G401.6 (cell line): ENCODE data around the gene ROR2.
"Not testable (repeated sequence)": the region's sequence is repeated elsewhere in the genome, so short reads cannot be mapped to it uniquely, and the experiment has no call there.

Experiments used
- FAIRE-seq: peaks from 2 replicates; lab custom pipeline; 2012; peaks lifted over from hg19 to GRCh38; lab: Jason Lieb, UNC

The ROR2 gene

DNA sequence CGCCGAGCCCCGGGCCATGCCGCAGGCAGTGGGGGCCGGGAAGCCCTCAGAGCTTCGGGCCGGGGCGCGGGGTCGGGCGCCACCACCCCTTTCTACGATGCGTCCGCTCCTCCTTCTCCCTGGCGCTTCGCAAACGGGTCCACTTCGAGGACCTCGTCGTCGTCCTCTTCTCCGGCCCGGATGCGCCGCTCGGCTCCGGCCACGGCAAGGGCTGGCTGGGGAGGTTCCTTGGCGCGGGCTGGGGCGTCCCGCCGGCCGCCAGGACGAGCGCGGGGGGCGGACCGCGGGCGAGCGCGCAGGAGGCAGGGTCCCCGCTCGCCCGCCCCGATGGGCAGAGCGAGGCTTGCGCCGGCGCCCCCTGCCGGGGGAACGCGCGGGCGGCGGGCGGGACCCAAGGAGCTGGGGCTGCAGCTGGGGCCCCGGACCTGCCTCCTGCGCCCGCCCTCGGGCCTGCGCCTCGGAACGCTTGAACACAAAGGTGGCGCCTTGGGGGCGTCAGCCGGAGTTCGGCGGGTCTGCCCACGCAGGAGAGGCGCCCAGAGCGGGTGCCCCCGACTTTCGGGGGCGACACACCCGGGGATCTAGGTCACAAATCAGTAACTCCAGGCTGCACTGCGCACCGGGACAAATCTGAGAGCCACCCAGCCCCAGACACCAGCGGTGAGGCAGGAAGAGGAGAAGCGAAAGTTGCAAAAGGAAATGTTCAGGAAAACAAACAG is at the start of gene ROR2:
TSS of gene ROR2 (minus strand) at position 283 of the 719 bp plus-strand sequence.
- FAIRE-seq: no peak

- FAIRE-seq: no peak
Measured at GRCh38 chr9:91995000-91995655, 45.1 kb upstream of the ROR2 start.

- FAIRE-seq: no peak
Measured at GRCh38 chr9:91994422-91994821, 44.4 kb upstream of the ROR2 start.

DNA sequence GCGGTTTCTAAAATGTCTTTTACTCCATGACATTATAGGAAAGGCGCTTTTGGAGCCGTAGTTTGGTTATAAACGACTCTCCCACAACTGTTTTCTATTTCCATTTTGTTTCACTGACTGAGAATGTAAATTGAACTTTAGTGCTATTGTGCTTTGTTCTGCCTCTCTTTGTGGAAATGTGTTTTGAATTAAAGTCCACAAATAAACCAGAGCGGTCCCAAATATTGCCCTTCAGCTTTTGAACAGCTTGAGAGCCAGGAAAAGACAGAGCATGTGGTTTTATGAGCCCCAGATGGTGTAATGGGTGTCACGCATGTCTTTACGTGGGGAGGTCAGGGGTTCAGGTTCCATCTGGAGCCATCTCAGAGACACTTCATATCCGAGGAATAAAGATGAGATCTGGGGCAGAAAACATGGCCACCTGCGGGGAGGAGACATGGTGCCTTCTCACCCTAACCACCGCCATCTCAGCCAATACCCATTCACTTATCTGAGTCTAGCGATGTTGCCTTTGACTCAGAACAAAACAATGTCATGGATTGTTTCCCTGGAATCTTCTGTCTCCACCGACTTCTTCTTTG is 42.5 kb upstream of the ROR2 start:
- no peak for FAIRE-seq

DNA sequence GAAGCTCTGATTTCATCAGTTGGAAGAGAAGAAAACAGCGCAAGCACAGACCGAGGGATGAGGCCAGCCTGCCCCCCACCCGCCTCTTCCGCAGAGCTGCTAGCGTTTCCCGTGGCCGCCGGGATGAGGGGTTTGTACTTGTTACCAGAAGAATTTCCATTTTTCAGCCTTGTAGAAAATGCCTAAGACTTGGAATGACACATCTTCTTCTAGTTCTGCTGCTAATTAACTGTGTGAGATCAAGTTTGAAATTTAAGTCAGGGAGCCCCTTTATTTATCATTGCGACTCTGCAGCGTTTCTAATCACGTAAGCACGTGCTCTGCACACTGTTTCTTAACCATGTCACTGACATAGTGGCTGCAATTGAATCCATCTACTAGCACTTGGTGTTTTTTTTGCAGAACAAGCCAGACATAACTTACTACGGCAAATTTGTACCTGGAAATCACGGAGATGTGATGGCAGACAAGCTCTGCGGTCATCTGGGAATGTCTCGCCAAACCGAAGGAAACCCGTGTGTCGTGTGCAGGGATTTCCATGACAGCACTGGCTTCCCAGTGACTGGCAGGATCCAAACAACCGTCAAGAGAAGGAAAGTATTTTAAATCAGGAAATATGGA is 41.8 kb upstream of the ROR2 start:
- no peak for FAIRE-seq

DNA sequence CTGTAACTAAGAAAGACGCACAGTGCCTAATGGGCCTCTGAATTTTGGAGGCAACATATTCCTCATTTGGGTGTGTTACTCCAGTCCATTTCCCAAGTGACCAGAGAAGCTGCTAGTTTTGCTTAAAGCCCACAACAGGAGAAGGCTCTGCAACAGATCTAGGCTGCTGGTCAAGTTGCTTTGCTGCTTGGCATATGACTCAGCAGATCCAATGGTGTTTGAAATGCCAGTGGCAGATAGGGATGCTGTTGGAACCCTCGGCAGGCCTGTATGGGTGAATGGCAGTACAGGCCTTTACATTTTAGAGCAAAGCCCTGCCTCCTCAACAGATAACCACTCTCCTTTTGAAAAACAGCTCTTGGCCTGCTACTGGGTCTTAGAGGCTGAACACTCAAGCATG is 36.2 kb upstream of the ROR2 start:
- no peak for FAIRE-seq

- no peak for FAIRE-seq
Measured at GRCh38 chr9:91985692-91986091, 35.7 kb upstream of the ROR2 start.

- no peak for FAIRE-seq
Measured at GRCh38 chr9:91978740-91979414, 28.8 kb upstream of the ROR2 start.

DNA sequence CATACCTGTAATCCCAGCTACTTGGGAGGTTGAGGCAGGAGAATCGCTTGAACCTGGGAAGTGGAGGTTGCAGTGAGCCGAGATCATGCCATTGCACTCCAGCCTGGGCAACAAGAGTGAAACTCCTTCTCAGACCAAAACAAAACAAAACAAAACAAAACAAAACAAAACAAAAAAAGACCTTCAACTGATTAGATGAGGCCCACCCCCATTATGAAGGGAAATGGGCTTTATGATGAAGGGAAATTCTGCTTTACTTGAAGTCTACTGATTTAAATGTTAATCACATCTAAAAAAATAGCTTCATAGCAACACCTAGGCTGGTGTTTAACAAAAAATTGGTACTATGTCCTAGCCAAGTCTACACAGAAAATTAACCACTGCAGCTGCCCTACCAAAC is 25.2 kb upstream of the ROR2 start:
- FAIRE-seq: not testable (repeated sequence)

DNA sequence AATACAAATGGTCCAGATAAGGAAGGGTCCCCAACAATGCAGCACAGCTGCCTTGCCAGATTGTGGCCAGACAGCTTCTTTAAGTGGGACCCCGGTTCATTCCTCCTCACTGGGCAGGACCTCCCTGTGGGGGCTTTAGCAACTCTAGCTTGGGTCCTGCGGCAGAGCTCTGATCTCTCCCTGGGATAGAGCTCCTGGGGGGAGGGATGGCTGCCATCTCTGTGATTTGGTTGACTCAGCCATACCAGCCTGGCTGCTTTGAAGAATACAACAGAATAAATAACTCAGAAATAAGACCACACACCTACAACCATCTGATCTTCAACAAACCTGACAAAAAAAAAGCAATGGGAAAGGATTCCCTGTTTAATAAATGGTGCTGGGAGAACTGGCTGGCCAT is 22.7 kb upstream of the ROR2 start:
- FAIRE-seq: no peak

DNA sequence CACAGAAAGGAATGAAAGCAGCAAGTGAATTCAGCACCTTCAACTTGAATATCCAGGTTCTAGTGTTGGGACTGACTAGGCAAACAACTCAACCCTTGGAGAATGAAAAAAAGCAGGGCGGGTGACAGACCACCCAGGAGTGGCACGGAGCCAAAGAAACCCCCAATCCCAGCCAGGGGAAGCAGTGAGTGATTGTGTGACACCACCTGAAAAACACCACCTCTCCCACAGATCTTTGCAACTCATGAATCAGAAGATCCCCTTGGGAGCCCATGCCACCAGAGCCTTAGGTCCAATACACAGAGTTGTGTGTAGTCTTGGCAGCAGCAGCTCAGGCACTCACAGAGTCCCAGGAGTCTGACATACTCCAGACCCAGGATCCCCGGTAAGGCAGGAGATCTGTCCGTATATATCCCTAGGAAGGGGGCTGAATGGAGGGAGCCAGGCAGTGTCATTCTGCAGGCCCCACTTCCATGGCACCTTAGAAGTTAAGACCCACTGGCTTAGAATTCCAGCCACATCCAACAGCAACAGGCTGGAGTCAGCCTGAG is 22.1 kb upstream of the ROR2 start:
- no peak for FAIRE-seq

- FAIRE-seq: no peak
Measured at GRCh38 chr9:91967259-91967658, 17.2 kb upstream of the ROR2 start.

GRCh38 chr9:91966503-91966902 is 16.5 kb upstream of the ROR2 start:
- FAIRE-seq: no peak

DNA sequence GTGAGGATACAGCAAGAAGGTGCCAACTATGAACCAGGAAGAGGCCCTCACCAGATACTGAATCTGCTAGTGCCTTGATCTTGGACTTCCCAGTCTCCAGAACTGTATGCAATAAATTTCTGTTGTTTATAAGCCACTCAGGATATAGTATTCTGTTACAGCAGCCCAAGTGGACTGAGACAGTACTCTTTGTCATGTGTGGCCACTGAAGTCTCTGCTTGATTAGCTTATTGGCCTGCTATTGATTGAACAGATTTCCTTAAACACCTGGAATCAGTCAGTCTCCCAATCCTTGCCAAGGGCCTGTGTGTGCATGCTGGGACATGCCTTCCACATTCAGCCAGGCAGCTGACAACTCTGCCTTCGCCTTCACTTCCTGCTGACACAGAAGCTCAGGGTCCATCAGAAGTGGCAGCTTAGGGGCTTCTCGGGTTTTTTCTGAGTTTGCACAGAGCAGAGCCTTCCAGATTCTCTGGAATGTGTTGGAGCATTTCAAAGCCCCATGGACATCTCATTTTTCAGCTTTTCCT is 13.7 kb upstream of the ROR2 start:
- no peak for FAIRE-seq

DNA sequence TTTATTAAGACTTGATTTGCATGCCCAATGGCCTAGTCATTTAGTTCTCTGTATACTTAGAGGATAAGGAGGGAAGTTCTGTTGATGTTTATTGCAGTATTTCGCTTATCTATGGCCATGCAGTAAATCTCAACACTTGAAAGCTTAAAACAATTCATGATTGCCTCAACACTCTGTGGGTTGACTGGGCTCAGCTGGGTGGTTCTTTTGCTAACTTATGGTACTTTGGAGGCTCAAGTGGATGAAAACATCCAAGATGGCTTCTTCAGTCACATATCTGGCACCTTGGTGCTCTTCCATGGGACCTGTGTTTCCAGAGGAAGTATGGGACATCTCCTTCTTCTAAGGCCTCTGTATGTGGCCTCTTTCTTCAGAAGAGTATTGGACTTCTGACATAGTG is 10.3 kb upstream of the ROR2 start:
- no peak for FAIRE-seq

- no peak for FAIRE-seq
Measured at GRCh38 chr9:91958174-91958573, 8.1 kb upstream of the ROR2 start.

DNA sequence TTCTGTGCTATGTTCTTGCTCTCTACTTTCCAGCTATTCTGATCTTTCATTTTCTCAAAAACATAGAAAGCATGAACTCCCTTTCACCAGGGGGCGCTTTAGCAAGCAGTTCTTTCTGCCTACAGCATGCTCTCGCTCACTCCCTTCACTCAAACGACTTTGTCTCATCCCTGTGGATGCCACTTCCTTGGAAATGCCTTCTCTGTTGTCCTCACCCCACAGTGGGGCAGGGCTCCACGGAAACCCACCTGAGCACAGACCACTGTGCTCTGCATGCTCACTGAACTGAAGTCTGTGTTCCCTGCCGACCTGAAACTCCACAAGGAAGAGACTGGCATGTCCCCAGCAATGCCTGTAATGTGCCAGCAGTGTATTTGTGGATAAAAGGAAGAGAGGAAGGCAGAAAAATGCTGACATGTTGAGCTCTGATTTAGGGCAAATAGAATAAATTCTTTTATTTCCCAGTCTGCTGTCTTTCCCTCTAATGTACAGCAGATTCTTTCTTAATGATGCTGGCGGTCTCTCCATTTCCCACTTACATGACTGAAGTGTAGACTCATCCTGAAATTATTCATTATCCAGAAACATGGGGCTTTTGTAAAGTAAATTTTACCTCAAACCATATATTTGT is 4.9 kb upstream of the ROR2 start:
- no peak for FAIRE-seq

DNA sequence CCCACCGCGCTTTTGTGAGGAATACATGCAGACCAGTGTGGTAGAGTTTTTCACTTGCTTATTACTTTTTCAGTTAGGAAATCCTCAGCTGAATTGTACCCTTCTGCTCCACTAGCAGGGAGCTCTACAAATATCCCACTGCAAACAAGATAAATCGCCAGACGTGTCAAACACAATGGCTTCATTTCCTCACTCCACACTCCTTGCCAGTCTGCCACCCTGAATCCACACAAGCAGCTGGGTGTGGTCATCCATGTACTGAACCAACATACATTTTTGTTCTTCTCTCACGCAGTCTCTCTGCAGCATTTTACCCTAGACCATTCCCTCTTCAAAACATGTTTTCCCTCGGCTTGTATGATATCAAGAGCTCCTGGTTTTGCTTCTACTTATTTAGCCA is 3.7 kb upstream of the ROR2 start:
- no peak for FAIRE-seq

- FAIRE-seq: no peak
Measured at GRCh38 chr9:91951944-91952520, 2.0 kb upstream of the ROR2 start.

GRCh38 chr9:91949392-91949945 is 559 bp downstream of the ROR2 start:
- no peak for FAIRE-seq
